ENCODE results near the gene HSD11B1.

GRCh38 chr1:209759829-209760359 lies 55.2 kb downstream of the HSD11B1 start:
- no peak for TF ChIP-seq EZH2 (IDR thresholded peaks at IDR 0.05; ENCODE audit: low read length)
- TF ChIP-seq, protein P1, sequence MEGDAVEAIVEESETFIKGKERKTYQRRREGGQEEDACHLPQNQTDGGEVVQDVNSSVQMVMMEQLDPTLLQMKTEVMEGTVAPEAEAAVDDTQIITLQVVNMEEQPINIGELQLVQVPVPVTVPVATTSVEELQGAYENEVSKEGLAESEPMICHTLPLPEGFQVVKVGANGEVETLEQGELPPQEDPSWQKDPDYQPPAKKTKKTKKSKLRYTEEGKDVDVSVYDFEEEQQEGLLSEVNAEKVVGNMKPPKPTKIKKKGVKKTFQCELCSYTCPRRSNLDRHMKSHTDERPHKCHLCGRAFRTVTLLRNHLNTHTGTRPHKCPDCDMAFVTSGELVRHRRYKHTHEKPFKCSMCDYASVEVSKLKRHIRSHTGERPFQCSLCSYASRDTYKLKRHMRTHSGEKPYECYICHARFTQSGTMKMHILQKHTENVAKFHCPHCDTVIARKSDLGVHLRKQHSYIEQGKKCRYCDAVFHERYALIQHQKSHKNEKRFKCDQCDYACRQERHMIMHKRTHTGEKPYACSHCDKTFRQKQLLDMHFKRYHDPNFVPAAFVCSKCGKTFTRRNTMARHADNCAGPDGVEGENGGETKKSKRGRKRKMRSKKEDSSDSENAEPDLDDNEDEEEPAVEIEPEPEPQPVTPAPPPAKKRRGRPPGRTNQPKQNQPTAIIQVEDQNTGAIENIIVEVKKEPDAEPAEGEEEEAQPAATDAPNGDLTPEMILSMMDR (optimal IDR thresholded peaks at IDR 0.05 in 1 of 3, IDR thresholded peaks at IDR 0.05 in 1 of 3, conservative IDR thresholded peaks at IDR 0.05 in 1 of 3; ENCODE audit: extremely low read depth in 1 of 3, insufficient read depth in 2 of 3, low read length in 3 of 3): no peak
